HG02885 (cell line): Measurements from ENCODE around the gene UST.

ENCODE experiments used
- ATAC-seq: cut with Tn5 transposase; IDR thresholded peaks from one replicate; pipeline ENCODE4 v1.9.1; 2021; ENCODE audit warnings: mild to moderate bottlenecking; ENCODE audit not compliant: unreplicated experiment, poor library complexity

Gene UST

DNA sequence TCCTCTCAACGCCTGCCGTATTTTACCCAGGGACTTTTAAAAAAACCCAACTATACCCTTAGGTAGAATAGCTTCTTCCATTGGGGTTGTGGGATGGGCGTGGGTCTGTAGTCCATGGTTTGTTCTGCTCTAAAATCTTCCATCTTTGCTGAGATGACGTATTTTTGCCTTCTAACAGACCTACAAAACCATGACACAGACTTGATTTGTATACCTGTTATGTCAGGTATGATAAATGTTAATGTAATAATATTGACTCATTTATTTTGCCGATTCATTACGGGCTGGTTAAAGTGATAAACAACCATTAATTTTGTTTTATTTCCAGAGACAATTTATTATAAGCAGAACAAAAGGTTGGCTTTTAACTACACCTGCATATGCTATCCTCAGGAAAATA lies 48.7 kb downstream of the UST start:
- ATAC-seq, result no peak

DNA sequence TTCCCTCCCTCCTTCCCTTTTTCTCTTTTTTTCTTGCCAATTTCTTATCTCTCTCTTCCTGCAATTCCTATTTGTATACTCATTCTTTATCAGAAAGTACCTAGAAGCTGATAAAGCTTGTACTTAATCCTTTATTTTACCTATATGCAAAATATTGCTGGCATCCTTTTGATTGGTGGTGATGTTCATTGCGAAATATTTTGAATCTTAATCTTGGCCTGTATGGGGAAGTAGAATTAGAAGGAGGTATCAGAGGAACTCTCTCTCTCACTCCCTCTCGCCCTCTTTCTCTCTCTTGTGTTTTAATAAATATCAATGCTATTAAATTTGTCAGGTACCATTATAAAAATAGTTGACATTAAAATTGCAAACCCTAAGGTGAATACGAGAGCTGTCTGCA lies 52.8 kb downstream of the UST start:
- no peak for ATAC-seq

DNA sequence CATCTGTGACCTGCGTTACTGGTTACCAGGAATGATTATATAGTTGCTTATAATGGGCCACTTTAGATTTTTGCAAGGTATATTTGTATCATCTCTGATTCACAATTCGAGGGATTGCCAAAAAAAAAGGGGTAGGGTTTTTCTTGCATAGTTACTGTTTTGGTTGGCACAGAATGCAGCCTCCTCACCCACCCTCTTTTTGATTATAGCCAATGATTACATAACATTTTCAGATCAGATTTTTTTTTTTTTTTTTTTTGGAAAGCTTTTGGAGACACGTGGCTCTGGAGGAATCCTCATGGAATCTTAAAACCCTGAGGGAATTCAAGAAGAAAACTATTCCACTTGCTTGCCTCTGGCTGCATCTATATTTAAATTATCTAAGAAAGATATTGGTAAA lies 53.7 kb downstream of the UST start:
- no peak for ATAC-seq

DNA sequence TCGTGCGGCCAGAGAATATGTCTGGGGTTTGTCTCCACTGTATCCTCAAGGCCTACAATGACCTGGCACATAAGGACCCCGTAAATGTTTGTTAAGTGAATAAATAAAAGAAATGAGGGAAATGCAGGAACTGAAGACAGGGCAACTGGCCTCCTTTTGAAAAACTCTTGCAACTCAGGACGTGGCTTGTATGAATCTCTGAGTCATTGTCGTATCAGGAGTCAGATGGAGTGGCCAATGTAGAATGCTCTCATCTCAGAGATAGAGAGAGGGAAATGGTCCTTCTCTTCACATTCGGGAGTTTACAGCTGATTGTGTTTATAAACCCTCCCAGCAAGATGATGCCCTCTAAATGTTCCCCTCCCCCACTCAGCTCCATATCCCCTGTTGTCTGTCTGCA lies 57.1 kb downstream of the UST start:
- ATAC-seq, result no peak

DNA sequence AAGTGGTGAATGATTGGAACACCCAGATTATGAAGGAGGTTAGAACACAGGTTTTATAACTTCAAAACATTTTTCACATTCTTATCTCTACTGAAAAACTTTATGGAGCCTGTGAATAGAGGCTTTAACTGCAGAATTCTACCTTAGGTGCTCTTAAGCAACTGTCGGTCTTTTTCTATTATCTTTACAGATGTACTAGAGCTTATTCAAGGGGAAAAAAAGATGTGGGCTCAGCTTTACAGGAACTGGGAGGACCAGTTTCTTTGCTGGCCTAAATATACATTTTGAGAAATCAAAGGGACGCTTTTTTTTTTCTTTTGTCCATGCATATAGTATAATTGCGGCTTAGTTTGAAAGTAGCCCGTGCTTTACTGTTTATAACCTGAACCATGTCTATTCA lies 58.9 kb downstream of the UST start:
- ATAC-seq, result no peak

DNA sequence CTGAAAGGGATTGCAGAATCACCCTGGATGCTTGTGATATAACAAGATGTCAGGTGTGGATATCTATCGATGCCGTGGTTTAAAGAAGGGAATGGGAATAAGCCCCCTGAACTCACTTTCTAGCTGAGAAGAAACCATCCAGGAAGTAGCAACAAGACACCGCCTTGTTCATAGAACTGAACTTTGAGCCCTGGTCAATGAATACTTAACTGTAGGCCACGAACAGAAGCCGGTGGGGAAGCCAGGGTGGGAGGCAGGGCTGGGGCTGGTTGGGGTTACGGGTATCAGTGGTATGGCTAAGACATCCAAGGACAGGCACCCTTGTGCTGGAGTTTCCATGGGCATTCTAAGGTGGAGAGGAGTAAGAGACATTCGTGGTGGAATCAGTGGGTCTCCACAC lies 61.0 kb downstream of the UST start:
- ATAC-seq, result no peak

DNA sequence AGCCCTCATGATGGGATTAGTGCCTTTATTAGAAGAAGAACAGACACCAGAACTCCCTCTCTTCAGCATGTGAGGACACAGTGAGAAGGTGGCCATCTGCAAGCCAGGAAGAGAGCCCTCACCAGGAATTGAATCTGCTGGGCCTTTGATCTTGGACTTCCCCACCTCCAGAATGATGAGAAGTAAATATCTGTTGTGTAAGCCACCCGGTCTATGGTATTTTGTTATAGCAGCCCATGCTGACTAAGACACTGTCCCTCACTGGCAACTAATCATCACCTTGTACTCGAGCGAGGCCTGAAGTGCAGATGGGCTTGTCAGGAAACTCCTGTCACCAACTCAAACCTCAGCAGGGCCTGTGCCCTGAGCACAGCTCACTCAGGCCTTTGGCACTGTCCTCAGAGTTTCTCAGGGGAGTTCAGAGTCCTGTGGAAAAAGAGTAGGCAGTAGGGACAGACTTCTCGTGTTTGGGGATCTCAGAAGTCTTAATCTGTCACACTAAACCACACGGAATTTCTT lies 62.0 kb downstream of the UST start:
- no peak for ATAC-seq

DNA sequence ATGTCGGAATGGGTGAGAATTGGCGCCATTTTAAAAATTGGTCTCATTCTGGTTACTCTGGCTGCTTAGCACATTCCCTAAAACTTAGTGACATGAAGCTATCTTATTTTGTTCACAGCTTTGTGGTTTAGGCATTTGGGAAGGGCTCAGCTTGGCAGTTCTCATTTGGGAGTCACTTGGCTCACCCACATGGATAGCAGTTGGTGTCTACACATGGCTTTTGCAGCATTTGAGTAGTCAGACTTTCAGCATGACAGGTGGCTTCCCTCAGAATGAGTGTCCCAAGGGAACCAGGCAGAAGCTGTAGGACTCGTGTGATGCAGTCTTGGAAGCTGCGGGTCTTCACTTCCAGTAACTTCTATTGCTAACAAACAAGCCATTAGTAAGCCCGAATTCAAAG lies 64.6 kb downstream of the UST start:
- no peak for ATAC-seq

DNA sequence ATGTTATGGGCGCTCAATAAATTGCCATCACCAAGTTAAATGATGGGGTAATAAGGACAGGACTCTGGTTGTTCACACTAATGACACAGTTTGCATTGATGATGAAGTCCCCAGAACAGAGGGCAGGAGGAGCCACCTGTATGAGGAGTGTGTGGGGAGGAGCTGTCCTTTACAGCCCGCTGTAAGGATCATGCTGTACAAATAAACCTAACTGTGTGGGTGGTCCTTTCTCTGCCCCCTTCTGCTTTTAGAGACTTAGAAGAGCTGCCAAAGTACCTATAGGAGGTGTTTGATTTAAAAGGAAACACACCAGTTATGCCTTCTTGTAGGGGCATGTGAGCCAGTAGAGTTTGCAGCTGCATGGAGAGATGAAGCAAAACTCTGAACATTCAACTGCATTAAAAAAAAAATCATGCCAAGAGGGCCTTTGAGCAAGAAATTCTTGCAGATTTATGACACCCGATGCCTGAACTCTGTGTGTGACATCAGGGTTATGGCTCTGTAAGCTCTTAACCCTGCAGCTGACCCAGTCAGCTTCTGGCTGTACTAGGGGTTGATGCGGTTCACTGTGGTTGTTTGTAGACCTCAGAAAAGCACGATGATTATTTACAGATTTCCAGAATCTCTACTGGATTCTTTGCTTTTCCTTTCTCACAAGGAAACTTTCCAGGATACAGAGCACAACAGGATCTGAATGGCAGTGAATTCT lies 67.4 kb downstream of the UST start:
- ATAC-seq, result no peak

DNA sequence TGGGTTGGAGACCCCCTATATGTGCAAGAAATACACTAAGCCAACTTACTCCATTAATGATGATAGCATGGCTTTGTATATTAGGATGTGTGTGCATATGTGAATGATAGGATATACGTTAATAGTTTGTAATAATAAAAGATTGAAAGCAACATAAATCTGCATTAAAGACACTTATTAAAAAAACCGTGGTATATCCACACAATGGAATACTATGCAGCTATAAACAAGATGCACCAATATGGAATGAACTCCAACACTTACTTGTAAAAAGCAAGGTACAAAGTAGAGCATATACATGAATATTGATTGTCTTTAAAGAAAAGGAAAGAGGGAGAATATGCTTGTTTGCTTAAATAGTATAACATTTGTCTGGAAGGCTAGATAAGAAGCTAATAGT lies 68.0 kb downstream of the UST start:
- no peak for ATAC-seq

DNA sequence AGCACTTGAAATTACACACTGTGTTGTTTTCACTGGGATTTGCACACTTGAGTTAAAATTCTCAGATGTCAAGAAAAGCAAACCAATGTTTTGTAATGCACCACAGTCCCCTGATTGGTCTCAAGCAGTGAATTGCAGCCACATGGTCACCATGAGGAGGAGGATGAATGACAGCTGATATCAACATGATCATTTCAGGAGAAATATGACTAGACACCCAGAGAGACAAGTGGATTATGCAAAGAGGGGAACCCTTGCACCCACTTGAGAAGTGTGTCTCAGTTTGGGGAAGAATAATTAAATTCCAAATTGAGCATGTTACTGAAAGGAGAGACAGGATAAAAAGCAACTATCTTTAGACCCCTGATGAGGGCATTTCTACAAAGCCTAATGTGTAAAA lies 69.3 kb downstream of the UST start:
- ATAC-seq, result no peak

DNA sequence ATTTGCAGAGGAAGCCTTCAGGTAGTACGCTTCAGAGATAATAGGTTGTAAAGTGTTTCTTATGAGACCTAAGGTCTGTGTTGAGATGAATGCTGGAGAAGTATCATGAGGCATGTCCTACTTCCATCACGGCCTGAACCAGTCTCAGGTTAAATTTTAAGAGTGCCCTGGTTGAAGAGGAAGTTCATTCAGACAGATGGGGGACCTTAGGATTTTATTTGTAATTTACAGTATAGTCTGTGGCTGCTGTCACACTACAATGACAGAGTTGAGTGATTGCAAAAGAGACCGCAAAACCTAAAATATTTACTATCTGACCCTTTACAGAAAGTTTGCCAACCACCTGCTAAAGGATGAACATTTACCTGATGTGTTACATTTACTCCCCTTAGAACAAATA lies 70.9 kb downstream of the UST start:
- ATAC-seq, result no peak

DNA sequence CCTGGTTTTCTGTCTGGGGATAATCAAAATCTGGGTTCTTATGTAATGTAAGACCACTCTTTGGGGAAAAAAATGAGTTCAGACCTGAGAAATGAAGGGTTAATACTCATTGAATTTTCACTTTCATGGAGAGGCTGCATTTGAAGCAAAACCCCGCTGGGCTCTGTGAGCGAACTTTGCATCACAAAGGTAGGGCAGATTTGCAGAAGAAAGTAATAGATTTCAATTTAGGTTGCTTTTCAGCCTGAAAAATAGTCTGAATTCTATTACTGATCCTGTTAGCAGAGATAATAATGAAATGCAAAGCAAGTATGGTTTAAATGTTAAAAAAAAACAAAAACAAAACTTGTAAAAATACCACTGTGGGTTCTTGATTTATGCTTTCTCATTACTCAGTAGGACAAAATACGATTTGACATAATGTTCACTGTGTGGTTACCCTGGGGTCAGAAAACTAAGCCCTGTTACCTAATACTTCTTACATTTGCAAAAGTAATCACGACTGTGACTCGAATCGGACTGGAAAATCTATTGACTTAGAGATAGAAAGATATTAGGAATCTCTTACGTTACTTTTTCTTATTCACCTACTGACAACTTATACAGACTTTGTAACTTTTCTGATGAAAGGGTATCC lies 72.2 kb downstream of the UST start:
- no peak for ATAC-seq

DNA sequence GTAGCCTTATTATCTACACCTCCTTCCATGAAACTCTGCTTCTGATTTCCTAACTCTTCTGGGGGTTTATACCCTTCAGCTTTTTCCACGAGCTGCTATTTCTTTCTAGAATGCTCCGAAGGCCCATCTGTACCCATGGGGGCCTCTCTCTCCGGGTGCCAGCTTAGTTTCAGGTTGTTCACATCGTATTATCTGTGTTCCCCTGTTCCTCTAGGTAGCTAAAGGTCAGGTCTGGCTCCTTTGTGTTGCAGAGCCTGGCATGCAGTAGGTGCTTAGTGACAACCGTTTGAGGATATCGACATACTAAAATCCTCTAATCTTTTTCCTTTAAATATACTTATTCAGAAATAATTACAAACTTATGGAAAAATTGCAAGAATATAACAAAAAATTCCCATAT lies 73.0 kb downstream of the UST start:
- ATAC-seq, result no peak

DNA sequence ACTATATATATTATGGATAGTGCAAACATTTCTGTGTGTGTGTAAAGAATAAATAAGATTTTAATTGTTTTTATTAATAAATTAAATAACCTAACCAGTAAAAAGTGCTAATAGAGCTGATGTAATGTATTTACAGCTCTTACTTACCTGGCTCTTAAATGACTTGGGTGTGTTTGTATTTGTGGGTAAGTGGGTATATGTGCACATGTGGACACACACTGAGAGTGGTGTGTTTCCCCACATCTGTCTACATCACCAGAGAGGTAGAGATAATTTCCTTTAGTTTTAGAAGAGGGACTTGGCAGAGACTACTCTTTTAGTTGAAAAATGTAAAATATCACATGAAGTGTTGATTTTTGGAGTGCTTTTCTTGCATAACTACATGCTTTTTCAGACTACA lies 76.0 kb downstream of the UST start:
- ATAC-seq, result no peak

DNA sequence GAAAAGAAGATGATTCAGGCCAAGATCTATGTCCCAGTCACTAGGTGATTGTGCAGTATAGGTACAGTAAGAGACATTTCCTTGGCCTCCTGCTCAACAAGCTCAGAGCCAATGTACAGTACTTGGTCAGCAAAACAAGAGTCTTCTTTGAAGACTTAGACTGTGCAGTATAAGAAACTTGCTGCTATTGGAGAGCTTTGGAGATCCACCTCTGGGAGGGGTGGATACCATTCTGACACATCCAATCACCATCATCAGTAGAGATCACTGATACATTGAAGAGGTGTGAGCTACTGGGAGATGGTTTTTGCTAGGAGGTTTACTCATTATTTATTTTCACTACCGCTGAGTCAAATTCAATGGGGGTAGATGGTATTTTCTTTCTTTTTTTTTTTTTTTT lies 77.5 kb downstream of the UST start:
- no peak for ATAC-seq

DNA sequence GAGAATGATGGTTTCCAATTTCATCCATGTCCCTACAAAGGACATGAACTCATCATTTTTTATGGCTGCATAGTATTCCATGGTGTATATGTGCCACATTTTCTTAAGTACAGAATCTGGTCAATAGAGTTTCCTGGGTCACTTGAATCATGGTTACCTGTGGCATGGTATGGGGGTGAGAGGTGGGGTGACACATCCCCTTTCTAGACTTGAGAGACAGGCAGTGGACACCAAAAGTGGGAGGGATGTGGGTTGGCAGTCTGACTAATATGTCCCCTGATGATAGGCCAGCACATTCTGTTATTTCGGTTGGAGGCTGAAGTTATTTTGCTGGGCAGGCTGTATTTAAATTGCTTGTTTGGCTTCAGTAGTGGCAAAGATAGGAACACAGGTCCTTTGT lies 78.1 kb downstream of the UST start:
- ATAC-seq, result no peak

DNA sequence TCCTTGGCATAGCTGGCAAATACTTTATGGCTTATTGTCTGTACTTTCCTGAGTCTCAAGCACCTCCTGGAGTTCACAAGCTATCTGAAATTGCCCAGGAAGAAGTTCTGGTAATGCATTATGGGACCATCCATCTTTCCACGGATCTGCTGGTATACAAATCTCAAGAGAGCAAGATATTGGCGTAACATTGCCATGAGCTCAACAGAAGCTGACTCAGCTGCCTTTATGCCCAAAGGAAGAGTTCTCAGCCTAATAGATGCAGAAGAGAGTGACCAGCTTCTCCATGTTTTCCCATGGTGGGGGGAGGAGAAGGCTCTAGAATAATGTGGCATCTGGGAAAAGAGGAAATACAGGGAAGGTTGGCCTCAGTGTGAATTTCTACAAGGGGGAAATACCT lies 78.7 kb downstream of the UST start:
- no peak for ATAC-seq

DNA sequence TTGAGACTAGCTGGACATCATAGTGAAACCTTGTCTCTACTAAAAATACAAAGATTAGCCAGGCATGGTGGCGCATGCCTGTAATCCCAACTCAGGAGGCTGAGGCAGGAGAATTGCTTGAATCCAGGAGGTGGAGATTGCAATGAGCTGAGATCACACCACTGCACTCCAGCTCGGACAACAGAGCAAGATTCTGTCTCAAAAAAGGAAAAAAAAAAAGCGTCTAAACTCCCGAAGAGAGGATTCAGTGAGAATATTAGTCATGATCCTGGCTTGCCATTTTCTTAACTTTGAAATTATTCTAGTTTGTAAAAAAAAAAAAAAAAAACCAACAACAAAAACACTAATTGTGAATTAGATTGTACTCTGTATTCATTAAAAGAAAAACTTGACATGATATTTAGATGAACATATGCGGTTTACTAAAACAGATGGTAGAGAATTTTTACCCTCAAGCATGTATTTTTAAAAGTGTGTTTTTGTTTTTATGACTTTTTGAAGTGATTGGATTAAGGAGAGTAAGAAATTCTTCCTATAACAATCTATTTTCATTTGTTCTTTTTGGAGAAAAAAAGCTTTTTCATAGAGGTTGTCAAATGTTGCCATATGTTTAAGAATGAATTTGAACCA lies 80.7 kb downstream of the UST start:
- no peak for ATAC-seq

DNA sequence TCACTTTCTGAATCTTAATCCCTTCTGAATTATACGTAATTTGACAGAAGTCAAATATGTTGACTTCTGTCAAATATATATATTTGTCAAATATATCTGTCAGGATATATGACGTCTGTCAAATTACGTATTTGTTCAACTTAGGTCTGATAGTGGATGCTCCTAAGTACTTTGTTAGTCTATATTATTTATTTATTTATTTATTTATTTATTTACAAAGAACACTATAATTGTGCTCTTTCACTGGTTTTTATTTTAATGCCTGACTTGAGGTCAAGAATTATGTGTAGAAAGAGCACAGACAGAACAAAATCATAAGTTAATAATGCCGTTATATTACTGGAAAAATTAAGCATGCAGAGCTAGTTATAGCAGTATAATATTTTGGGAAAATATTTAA lies 81.2 kb downstream of the UST start:
- no peak for ATAC-seq

DNA sequence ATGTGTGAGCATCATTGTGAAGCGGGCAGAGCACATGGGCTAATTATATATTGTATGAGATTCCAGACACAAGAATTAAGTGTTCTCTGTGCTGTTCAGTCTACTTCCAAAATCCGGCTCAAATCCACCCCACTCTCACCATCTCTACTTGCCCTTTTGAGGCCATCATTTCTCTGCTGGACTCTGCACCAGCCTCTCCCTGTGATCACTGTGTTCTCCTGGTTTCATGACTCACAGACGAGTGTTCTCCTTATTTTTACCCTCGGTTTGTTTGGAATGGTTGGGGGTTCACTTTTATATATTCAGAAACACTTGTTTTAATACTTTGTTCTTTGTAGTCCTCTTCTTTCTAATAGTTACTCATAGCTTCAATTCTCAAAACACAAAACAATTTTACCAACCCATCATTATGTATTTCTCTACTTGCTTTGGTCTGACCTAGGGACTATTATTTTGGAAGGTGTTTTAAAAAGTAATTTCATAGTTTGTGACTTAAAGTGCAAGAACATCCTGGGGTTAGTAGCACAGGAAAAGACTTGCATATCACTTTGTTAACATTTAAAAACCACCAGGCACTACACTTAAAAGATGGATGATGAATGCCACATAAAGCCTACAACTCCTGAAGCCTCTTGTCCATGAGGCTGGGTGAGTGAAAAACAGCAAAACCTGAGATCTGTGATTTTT lies 82.7 kb downstream of the UST start:
- ATAC-seq, result no peak
